Transverse colon (tissue), 4 donors: Measurements from ENCODE around the gene FBXO33. TPM values are rescaled to one million over a fixed set of nuclear protein-coding genes. Genes with fewer than 3 reads are reported as not detected.
A peak's percentile ranks its signal among the peaks of the same experiment; 100 is the strongest.

Source experiments
- DNase-seq: peaks from one replicate; pipeline ENCODE4 v3.0.0-alpha.2; 2019
- H3K27ac ChIP-seq, 4 donors: fragments of 200-600 bp; sonication (generic); 2 replicates each; pipeline ENCODE4 v1.5.1; 2016 to 2018; ENCODE audit warnings: inconsistent platforms in 4 of 4
- H3K27me3 ChIP-seq: fragments of 200-600 bp; sonication (generic); 2 replicates; pipeline ENCODE4 v1.5.1; 2017; ENCODE audit warnings: inconsistent platforms
- H3K36me3 ChIP-seq, 4 donors: fragments of 200-600 bp; sonication (generic); 2 replicates each; pipeline ENCODE4 v1.5.1; 2017 to 2019; ENCODE audit warnings: inconsistent platforms in 4 of 4
- H3K4me1 ChIP-seq, 4 donors: fragments of 200-600 bp; sonication (generic); 2 replicates each; pipeline ENCODE4 v1.5.1; 2017 to 2020; ENCODE audit warnings: inconsistent platforms in 4 of 4
- H3K4me3 ChIP-seq, 4 donors: fragments of 200-600 bp; sonication (generic); 1 replicate in 1 of 4; 2 replicates in 3 of 4; pipeline versions ENCODE4 v1.5.1 to v1.6.1; 2017 to 2019; ENCODE audit warnings: inconsistent platforms in 4 of 4
- H3K9me3 ChIP-seq, 2 donors: fragments of 200-600 bp; sonication (generic); 2 replicates each; pipeline ENCODE4 v1.5.1; 2017 to 2019; ENCODE audit warnings: inconsistent platforms in 2 of 2
- EP300 ChIP-seq: sonication (generic); formaldehyde crosslinking; IDR thresholded peaks from one replicate; pipeline ENCODE4 v1.6.1; 2017; ENCODE audit warnings: antibody characterized with exemption, low read depth
- POLR2A ChIP-seq: fragments of 450-650 bp; IDR thresholded peaks from one replicate; pipeline ENCODE4 v1.6.1; 2016; ENCODE audit warnings: antibody characterized with exemption, mild to moderate bottlenecking, moderate library complexity
- POLR2AphosphoS5 ChIP-seq, 3 donors: sonication (generic); formaldehyde crosslinking; IDR thresholded peaks; one replicate each; pipeline ENCODE4 v1.6.1; 2016; ENCODE audit warnings: antibody characterized with exemption in 3 of 3
- WGBS, 2 donors: methylation state at CpG; one replicate each; pipeline ENCODE4 v1.1.5; 2018; ENCODE audit warnings: low coverage in 1 of 2; 5-methylcytosine and 5-hydroxymethylcytosine counted together
- in situ Hi-C, 4 donors: fragments of 200-750 bp; cut with MboI; loops; one replicate each; pipeline versions ENCODE4 v1.15.0 to v1.15.1; 2017; ENCODE audit warnings: low sequenced_read_pairs in 3 of 4, low pct_ligation_motif_present in 1 of 4, low pct_unique_long_range_greater_than_20kb in 1 of 4
- intact Hi-C: fragments of 100-400 bp; cut with DNase I; formaldehyde crosslinking; loops from one replicate; pipeline ENCODE4 v1.15.1; 2023; ENCODE audit warnings: low total_unique reads
- total RNA-seq, 4 donors: library from RNA; depleted of rRNA; stranded (reverse); fragments of >200 nt; gene quantifications; one replicate each; pipeline ENCODE4 v1.1.0, GENCODE V29; 2016
- TF ChIP-seq, protein P1 (sequence below), 5 experiments: fragments of 200-600 bp in 3 of 5; fragments of 450-650 bp in 2 of 5; sonication (generic) in 3 of 5; IDR thresholded peaks; 1 replicate in 2 of 5; 2 replicates in 3 of 5; pipeline ENCODE4 v1.5.1; 2016 to 2017; ENCODE audit warnings: antibody characterized with exemption in 5 of 5, inconsistent platforms in 3 of 5, mild to moderate bottlenecking in 2 of 5, moderate library complexity in 1 of 5

FBXO33 gene
- total RNA-seq, 4 donors from 2014 or later, result 4.5 to 12.1 (median 9.7) TPM

DNA sequence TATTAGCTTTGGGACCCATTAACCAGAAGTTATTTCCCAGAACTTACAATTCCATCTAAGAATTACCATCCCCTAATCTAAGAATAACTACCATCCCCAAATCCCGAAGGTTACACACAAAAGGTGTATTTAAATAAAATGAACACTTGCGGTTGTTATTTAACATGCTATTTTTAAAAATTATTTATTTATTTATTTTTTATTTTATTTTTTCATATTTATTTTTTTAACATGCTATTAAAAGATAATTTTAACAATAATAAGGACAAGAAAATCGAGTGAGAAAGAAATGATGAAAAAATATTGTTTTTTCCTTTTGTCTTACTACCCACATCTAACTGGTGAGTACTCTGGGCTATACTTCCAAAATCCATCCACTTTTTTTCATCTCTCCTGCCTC, 6.3 kb downstream of the FBXO33 start:
- no peaks in the 10 kb centered on the region for H3K9me3 ChIP-seq
- WGBS, 2 donors, result 86 to 92% methylated on average over 3 of the region's 3 CpGs
- no peak for DNase-seq
- H3K4me3 ChIP-seq, result no peak overlapping the region
- TF ChIP-seq, protein P1, sequence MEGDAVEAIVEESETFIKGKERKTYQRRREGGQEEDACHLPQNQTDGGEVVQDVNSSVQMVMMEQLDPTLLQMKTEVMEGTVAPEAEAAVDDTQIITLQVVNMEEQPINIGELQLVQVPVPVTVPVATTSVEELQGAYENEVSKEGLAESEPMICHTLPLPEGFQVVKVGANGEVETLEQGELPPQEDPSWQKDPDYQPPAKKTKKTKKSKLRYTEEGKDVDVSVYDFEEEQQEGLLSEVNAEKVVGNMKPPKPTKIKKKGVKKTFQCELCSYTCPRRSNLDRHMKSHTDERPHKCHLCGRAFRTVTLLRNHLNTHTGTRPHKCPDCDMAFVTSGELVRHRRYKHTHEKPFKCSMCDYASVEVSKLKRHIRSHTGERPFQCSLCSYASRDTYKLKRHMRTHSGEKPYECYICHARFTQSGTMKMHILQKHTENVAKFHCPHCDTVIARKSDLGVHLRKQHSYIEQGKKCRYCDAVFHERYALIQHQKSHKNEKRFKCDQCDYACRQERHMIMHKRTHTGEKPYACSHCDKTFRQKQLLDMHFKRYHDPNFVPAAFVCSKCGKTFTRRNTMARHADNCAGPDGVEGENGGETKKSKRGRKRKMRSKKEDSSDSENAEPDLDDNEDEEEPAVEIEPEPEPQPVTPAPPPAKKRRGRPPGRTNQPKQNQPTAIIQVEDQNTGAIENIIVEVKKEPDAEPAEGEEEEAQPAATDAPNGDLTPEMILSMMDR (IDR thresholded peaks at IDR 0.05), result no peak
- TF ChIP-seq EP300 (no peak), POLR2A (no peak), POLR2AphosphoS5 (IDR thresholded peaks at IDR 0.05) (no peak)
- H3K36me3 ChIP-seq, result no peaks in the 10 kb centered on the region
- no peaks in the 10 kb centered on the region for H3K27me3 ChIP-seq
- intact Hi-C loops (no loop called here), in situ Hi-C loops (no loop called here)
- peaks cover 12 to 74% (median 19%) of the 10 kb centered on the region in 4 donors for H3K4me1 ChIP-seq
- no peak overlapping the region for H3K27ac ChIP-seq

DNA sequence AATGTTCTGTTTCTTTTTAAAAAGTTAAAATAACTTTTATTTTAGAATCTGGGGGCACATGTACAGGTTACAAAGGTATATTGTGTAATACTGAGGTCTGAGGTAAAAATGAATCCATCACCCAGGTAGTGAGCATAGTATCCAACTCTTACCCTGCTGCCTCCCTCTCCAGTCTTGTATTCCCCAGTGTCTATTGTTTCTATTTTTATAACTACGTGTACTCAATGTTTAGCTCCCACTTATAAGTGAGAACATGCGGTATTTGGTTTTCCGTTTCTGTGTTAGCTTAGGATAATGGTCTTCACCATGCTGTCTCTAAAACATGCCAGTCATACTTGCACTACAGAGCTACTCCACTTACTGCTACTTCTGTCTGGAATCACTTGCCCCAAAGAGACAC, 8.4 kb downstream of the FBXO33 start:
- H3K36me3 ChIP-seq, result no peaks in the 10 kb centered on the region
- peaks cover 0 to 60% (median 2%) of the 10 kb centered on the region in 4 donors for H3K4me1 ChIP-seq
- intact Hi-C loops (no loop called here), in situ Hi-C loops (no loop called here)
- 77 to 84% methylated on average over 3 of the region's 3 CpGs for WGBS, 2 donors
- TF ChIP-seq POLR2A (no peak), POLR2AphosphoS5 (IDR thresholded peaks at IDR 0.05) (no peak)
- TF ChIP-seq, protein P1 (IDR thresholded peaks at IDR 0.05), result no peak
- DNase-seq, result no peak
- H3K27ac ChIP-seq, result no peak overlapping the region
- no peaks in the 10 kb centered on the region for H3K27me3 ChIP-seq
- no peak overlapping the region for H3K4me3 ChIP-seq
- no peaks in the 10 kb centered on the region for H3K9me3 ChIP-seq

- Histone ChIP-seq H3K27ac (no peak overlapping the region), H3K4me3 (no peak overlapping the region), H3K36me3 (peaks cover 0 to 3% (median under 1%) of the 10 kb centered on the region in 4 donors), H3K27me3 (no peaks in the 10 kb centered on the region), H3K9me3 (no peaks in the 10 kb centered on the region), H3K4me1 (peaks cover 0 to 47% (median 0%) of the 10 kb centered on the region in 4 donors)
- no peak for DNase-seq
- in situ Hi-C loops (no loop called here), intact Hi-C loops (no loop called here)
- TF ChIP-seq EP300 (no peak), POLR2AphosphoS5 (IDR thresholded peaks at IDR 0.05) (peak in 1 of 3 donors; percentile 18)
These were observed 10.0 kb downstream of the FBXO33 start for GRCh38 chr14:39422243-39422642.

- peaks cover 0 to 11% (median 3%) of the 10 kb centered on the region in 4 donors for H3K36me3 ChIP-seq
- TF ChIP-seq EP300 (no peak), POLR2A (no peak), POLR2AphosphoS5 (IDR thresholded peaks at IDR 0.05) (no peak)
- TF ChIP-seq, protein P1 (IDR thresholded peaks at IDR 0.05), result no peak
- in situ Hi-C loops, result no loop called here
- peaks cover 0 to 30% (median 0%) of the 10 kb centered on the region in 4 donors for H3K4me1 ChIP-seq
- DNase-seq, result no peak
- peaks cover 6 to 12% of the 10 kb centered on the region in 2 donors for H3K9me3 ChIP-seq
- intact Hi-C loops, result no loop called here
- H3K4me3 ChIP-seq, result no peak overlapping the region
- 94 to 100% methylated on average over 1 of the region's 1 CpG for WGBS, 2 donors
- no peak overlapping the region for H3K27ac ChIP-seq
- no peaks in the 10 kb centered on the region for H3K27me3 ChIP-seq
These were observed 13.0 kb downstream of the FBXO33 start for GRCh38 chr14:39419272-39419671.

DNA sequence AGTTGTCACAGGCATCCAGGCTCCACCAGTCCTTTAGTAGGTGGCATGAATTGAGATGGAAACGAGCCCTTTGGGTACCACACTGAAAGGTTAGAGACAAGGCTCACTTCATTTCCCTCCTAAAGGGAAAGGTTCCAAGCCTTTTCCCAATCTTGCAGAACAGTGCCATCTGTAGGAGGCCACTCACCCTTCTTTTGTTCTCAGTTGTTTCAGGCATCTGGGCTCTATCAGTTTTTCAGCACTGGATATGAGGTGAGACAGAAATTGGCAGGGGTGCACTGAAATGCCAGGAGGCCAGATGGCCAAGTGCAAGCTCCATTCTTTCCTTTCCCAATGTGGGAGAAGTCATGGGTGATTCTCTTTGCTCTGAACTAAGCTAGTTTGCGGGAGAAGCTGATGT, 15.2 kb downstream of the FBXO33 start:
- in situ Hi-C loops (no loop called here), intact Hi-C loops (no loop called here)
- TF ChIP-seq, protein P1 (IDR thresholded peaks at IDR 0.05), result peak in 1 of 5 experiments; percentile 10
- no peak for TF ChIP-seq POLR2A
- Histone ChIP-seq H3K36me3 (peaks cover 0 to 11% (median 3%) of the 10 kb centered on the region in 4 donors), H3K27ac (no peak overlapping the region), H3K4me1 (peaks cover 0 to 11% (median 0%) of the 10 kb centered on the region in 4 donors), H3K4me3 (no peak overlapping the region), H3K27me3 (no peaks in the 10 kb centered on the region), H3K9me3 (peaks cover 6 to 12% of the 10 kb centered on the region in 2 donors)
- DNase-seq, result no peak
- WGBS, 2 donors, result 96 to 100% methylated on average over 1 to 2 of the region's 2 CpGs
